KOPT-K1 (cell line): ENCODE data around the gene RNF220.

Experiments used
- H3K27ac ChIP-seq: fragments of 200-600 bp; sonication (generic); 2 replicates; pipeline ENCODE4 v1.5.1; 2016; ENCODE audit warnings: antibody characterized with exemption, mild to moderate bottlenecking, low read depth, low read length; ENCODE audit not compliant: poor library complexity, severe bottlenecking
- H3K36me3 ChIP-seq: fragments of 200-600 bp; sonication (generic); 2 replicates; pipeline ENCODE4 v1.5.1; 2017; ENCODE audit warnings: antibody characterized with exemption, mild to moderate bottlenecking, low read length, moderate library complexity; ENCODE audit not compliant: insufficient read depth
- H3K9me3 ChIP-seq: fragments of 200-600 bp; sonication (generic); 2 replicates; pipeline ENCODE4 v1.5.1; 2017; ENCODE audit warnings: antibody characterized with exemption, low read length, mild to moderate bottlenecking; ENCODE audit not compliant: insufficient read depth, poor library complexity, severe bottlenecking

The RNF220 gene

GRCh38 chr1:44616991-44617702 is 212.1 kb downstream of the RNF220 start:
- Histone ChIP-seq H3K9me3 (no peaks in the 10 kb centered on the region), H3K27ac (no peak overlapping the region), H3K36me3 (no peaks in the 10 kb centered on the region)

GRCh38 chr1:44617703-44618029 is 212.6 kb downstream of the RNF220 start:
- H3K36me3 ChIP-seq: no peaks in the 10 kb centered on the region
- no peaks in the 10 kb centered on the region for H3K9me3 ChIP-seq
- H3K27ac ChIP-seq: no peak overlapping the region

- Histone ChIP-seq H3K9me3 (no peaks in the 10 kb centered on the region), H3K36me3 (no peaks in the 10 kb centered on the region), H3K27ac (no peak overlapping the region)
Observed at GRCh38 chr1:44619261-44619900, 214.3 kb downstream of the RNF220 start.

DNA sequence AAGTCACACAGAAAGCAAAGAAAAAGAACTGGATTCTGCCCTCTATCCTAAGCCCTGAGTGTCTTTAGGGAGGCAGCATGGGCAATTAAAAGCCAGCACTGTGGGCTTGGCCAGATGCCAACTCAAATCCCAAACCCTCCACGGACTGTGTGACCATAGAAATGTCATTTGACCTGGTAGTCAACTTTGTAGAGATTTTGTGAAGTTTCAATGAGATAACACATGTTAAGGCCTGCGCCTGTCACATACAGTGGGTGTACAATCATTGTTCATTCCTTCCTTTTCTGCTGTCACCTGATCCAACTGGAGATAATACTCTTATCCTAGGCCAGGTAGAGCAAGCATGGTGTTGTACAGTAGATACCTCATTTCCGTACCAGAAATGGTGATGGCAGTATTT is 215.0 kb downstream of the RNF220 start:
- H3K27ac ChIP-seq: no peak overlapping the region
- H3K36me3 ChIP-seq: no peaks in the 10 kb centered on the region

DNA sequence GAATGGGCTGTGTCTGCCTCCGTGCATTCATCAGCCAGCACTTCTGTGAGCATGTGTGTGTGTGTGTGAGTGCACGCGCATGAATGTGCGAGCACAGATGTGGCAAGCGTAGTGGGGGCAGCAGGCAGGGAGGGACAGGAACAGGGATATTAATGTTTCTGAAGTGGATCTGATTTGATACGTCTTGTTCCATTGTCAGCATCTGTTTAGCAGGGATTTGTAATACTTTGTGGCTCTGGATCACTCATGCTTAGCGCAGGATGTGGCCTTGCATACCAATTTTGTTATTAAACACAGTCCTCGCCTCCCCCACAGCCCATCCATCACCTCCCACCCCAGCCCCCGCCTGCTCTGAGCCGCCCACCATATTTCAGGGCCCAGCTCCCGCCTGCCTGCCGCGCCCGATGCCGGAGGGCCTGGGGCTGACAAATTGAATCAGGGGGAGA is 216.8 kb downstream of the RNF220 start:
- Histone ChIP-seq H3K9me3 (no peaks in the 10 kb centered on the region), H3K36me3 (no peaks in the 10 kb centered on the region), H3K27ac (no peak overlapping the region)

More for the DNA sequence above, 215.0 kb downstream of the RNF220 start:
- no peaks in the 10 kb centered on the region for H3K9me3 ChIP-seq

GRCh38 chr1:44624268-44624901 is 219.3 kb downstream of the RNF220 start:
- H3K9me3 ChIP-seq: no peaks in the 10 kb centered on the region
- H3K27ac ChIP-seq: no peak overlapping the region
- H3K36me3 ChIP-seq: no peaks in the 10 kb centered on the region

- Histone ChIP-seq H3K9me3 (no peaks in the 10 kb centered on the region), H3K36me3 (no peaks in the 10 kb centered on the region), H3K27ac (no peak overlapping the region)
Observed at GRCh38 chr1:44625348-44625747, 220.3 kb downstream of the RNF220 start.

- peaks cover 14% of the 10 kb centered on the region for H3K36me3 ChIP-seq
- H3K9me3 ChIP-seq: no peaks in the 10 kb centered on the region
- H3K27ac ChIP-seq: no peak overlapping the region
Observed at GRCh38 chr1:44628962-44629756, 224.1 kb downstream of the RNF220 start.

DNA sequence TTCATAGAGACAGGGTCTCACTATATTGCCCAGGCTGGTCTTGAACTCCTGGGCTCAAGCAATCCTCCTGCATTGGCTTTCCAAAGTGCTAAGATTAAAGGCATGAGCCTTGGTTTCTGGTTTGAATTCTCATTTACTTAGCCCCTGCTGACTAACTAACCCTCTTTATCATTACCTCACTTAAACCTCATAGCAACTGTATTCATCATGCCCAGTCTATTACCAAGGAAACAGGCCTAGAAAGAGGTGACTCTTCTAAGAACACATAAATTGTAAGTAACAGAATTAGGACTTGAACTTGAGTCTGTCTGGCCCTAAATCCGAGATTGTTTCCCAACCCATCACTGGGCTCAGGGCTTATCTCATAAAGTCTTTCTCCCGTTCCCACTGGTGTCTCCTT is 225.1 kb downstream of the RNF220 start:
- H3K27ac ChIP-seq: no peak overlapping the region

GRCh38 chr1:44631333-44631646 is 226.2 kb downstream of the RNF220 start:
- H3K9me3 ChIP-seq: no peaks in the 10 kb centered on the region
- H3K27ac ChIP-seq: peak overlapping the region; percentile 94
- H3K36me3 ChIP-seq: peaks cover 35% of the 10 kb centered on the region

More for the DNA sequence above, 225.1 kb downstream of the RNF220 start:
- no peaks in the 10 kb centered on the region for H3K9me3 ChIP-seq
- H3K36me3 ChIP-seq: peaks cover 24% of the 10 kb centered on the region

GRCh38 chr1:44631647-44632539 is 226.8 kb downstream of the RNF220 start:
- H3K27ac ChIP-seq: peak overlapping the region; percentile 94

GRCh38 chr1:44632598-44632997 is 227.5 kb downstream of the RNF220 start:
- H3K27ac ChIP-seq: peak overlapping the region; percentile 94
- no peaks in the 10 kb centered on the region for H3K9me3 ChIP-seq
- H3K36me3 ChIP-seq: peaks cover 49% of the 10 kb centered on the region

More at GRCh38 chr1:44631647-44632539, 226.8 kb downstream of the RNF220 start:
- Histone ChIP-seq H3K36me3 (peaks cover 41% of the 10 kb centered on the region), H3K9me3 (no peaks in the 10 kb centered on the region)

GRCh38 chr1:44634606-44635189 is 229.6 kb downstream of the RNF220 start:
- H3K36me3 ChIP-seq: peaks cover 70% of the 10 kb centered on the region
- no peaks in the 10 kb centered on the region for H3K9me3 ChIP-seq
- no peak overlapping the region for H3K27ac ChIP-seq

DNA sequence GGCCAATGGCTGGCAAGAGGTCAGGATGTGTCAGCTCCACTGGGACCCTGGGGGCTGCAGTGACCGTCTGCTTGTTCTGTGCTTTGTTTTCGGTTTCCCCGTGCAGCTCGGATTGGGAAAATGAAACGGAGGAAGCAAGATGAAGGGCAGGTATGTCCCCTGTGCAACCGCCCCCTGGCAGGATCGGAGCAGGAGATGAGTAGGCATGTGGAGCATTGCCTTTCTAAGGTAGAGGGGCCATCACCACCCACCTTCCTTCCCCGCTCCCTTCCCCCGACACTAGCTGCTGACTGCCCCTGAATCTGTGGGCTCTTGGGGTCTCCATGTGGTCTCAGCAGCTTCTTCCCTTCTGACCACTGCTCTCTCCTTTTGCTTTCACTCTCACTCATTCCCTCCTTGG is 230.4 kb downstream of the RNF220 start:
- peaks cover 77% of the 10 kb centered on the region for H3K36me3 ChIP-seq
- H3K27ac ChIP-seq: no peak overlapping the region
- no peaks in the 10 kb centered on the region for H3K9me3 ChIP-seq
